GM18858 (cell line): ENCODE measurements around the gene CTIF.
"Not testable (repeated sequence)": the region's sequence is repeated elsewhere in the genome, so short reads cannot be mapped to it uniquely, and the experiment has no call there.

Experiments
- ATAC-seq: cut with Tn5 transposase; IDR thresholded peaks from one replicate; pipeline ENCODE4 v1.9.1; 2021; ENCODE audit not compliant: unreplicated experiment

The CTIF gene

DNA sequence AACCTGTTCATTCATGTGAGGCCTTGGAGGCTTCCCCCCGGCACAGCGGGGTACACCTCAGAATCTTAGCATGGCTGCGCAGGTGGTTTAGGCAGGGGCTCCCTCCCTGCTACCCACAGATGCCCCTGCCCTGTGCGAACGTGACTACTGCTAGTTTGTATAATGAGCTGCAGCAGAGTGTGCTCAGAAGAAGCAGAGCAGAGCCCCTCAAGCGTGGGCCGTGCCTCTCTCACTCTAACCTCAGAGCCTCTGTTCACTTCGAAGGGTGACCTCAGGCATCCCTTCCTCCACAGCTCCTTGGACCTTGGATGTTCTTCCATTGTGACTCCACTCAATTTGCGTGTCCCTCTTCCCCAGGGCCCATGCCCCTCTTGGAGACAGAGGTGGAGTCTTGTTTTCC, 161.6 kb downstream of the CTIF start:
- ATAC-seq: no peak

DNA sequence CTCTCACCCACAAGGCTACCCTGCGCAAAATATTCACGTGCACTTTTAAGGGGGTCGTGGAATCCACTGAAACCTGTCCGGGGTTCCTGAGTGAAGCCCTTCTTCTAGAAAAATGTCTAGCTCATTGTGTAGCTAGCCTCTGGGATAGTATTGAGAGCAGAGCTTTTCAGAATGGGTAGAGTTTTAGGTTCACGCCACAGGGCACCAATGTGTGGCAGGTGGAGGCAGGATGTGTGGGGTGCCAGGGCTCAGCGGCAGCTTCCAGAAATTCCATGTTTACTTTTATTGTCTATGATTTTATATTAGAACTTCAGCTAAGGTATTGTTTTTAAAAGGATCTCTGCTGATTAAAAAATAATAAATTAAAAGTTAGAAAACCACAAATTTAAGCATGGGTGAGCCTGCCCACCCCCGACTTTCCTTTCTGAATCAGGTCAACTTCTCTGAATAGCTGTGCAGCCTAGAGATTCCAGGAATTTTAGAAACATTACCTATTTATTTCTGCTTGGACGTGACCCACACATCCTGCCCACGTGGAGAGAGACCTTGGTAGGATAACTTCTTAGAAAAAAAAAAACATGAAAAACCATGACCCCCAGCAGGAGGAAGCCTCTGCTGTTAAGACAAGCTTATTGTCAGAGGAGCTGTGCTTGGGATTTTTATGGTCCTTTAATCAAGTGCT, 163.7 kb downstream of the CTIF start:
- ATAC-seq: no peak

DNA sequence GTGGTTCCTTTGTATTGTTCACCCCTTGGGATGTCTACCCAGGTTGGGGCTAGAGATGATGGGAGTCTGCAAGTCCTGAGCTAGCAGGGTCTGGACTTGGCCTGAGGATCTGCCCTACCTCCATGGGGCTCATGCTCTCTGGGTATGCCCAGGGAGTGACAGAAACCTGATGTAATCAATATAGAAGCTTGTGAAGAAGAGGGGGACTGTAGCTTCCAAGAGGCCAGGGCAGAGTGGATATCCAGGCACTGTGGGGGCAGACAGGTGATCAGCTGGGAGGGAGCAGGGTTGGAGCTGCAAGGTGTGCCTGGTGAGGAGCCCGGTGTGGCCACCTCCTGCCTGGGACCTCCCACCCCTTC, 164.2 kb downstream of the CTIF start:
- no peak for ATAC-seq

DNA sequence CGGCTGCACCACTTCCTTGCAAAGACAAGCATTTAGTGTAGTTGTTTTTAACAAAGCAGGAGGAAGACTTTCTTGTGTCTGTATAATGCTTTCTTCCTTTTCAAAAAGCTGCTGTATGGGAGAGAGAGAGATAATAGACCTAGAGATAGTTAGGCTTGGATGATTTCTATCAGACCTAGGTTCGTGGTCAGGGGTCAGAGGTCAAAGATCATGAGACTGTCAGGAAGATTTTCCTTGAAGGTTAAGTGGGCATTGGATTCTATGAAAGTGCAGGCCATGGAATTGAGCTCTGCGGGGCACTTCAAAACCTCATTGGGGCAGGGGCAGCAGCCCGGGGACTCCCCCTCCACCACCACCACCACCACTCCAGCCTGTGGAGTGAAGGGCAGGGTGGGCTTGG, 164.6 kb downstream of the CTIF start:
- ATAC-seq: no peak

DNA sequence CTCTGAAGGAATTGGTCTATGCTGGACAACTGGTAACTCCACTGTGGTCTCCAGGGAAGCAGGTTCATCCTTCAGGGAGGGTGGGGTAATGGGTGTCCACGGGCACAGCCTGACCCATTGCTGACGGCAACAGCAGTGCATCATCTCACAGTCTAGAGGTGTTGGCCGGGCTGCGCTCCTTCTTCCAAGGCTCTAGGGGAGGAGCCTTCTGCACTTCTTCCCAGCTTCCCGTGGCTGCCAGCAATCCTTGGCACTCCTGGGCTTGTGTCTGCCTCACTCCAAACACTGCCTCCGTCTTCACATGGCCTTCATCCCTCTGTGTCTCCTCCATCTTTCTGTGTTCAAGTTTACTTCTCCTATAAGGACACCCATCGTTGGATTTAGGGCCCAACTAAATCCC, 166.2 kb downstream of the CTIF start:
- ATAC-seq: no peak

DNA sequence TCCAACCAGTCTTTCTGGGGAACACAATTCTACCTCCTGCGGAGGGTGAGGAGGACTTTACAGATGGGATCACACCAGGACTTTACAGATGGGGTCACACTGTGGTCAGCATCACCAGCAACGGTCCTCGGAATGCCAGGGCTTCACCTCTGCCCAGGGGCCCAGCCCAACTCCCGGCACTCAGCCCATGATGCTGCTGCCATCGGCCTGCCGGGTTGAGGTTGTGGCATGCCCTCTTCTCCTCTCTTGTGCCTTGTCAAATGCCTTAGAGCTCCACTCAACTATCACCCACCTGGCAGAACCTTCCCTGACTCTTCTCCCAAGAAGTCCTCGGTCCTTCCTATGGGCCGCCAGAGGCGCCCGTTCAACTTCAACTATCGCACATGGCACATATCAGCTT, 166.7 kb downstream of the CTIF start:
- no peak for ATAC-seq

DNA sequence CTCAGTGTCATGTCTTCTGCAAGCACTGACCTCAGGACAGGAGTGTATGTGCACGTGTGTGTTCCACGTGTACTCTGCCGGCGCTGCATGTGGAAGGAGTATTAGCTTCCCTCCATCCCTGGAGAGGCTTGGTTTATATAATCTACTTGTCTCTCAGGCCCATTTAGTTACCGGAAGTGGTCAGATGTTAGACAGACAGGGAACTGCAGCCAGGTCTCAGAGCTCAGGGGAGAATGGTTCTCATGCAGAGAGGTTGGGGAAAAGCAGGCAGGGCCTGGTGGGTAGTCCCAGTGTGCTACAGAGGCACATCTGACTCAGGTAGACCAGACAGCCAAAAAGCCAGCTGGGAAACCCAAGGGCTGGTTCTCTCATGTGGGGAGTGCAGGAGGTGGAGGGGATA, 167.9 kb downstream of the CTIF start:
- no peak for ATAC-seq

DNA sequence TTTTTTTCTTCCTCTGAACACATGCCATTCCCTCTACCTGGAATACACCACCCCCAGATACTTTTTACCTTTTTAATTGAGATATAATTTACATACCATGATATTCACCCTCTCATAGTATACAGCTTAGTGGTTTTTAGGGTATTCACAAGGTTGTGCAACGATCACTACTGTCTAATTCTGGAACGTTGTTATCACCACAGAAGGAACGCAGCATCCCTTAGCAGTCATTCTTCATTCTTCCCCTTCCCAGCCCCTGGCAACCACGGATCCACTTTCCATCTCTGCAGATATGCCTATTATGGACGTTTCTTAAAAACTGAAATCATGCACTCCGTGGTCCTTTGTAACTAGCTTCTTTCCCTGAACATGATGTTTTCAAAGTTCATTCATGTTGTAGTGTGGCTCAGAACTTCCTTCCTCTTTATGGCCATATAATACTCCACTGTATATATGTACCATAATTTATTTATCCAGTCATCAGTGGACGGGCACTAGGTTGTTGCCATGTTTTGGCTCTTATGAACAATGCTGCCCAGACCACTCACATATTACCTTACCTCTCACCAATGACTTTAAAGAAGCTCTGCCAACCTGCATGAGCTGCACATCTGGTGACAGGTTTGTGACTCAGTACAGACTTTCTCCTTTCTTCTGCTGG, 168.9 kb downstream of the CTIF start:
- no peak for ATAC-seq

DNA sequence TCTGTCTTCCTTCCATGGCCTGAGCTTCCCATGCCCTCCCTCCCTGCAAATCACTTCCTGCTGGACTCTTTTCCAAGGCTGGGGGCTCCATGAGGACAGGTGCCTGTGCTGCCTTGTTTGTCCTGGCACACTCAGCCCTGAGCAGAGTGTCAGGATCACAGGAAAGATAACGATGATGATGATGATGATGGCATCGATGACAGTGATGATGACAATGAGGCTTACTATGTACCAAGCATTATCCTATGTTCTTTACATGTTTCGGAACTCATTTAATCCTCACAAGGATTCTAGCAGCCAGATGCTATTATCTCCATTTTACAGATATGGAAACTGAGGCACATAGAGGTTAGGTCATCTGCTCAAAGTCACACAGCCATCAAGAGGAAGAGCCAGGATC, 170.0 kb downstream of the CTIF start:
- ATAC-seq: no peak

DNA sequence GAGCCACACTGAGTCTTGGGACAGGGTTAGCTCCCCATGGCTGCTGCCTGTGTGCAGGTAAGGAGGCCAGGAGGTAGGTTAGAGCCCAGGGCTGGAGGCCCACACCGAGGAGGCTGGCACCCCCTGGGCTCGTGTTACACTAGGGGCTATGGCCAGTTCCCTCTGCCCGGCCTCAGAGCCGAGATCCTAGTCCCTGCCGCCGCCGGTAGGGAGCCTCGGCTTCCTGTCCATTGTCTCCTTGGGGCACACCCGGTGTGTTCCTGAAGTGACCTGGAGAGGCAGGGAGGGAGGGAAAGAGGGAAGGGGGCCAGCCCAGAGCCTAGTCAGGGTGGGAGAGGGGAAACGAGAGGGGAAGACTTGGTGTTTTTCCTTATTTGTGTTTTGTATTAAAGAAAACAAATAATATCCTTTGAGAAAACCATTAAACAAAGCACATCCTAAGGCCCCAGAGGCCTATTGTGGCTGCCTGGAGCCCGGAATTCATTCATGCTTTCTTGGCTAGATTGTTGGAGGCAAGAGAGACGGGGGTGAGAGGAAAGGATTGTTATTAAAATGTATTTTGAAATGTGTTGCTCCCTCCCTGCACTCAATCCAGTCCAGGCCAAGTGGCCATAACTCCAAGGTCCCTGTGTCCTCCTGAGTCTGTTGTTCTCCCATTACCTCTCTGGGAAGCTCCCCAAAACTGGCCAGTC, 170.7 kb downstream of the CTIF start:
- ATAC-seq: no peak

DNA sequence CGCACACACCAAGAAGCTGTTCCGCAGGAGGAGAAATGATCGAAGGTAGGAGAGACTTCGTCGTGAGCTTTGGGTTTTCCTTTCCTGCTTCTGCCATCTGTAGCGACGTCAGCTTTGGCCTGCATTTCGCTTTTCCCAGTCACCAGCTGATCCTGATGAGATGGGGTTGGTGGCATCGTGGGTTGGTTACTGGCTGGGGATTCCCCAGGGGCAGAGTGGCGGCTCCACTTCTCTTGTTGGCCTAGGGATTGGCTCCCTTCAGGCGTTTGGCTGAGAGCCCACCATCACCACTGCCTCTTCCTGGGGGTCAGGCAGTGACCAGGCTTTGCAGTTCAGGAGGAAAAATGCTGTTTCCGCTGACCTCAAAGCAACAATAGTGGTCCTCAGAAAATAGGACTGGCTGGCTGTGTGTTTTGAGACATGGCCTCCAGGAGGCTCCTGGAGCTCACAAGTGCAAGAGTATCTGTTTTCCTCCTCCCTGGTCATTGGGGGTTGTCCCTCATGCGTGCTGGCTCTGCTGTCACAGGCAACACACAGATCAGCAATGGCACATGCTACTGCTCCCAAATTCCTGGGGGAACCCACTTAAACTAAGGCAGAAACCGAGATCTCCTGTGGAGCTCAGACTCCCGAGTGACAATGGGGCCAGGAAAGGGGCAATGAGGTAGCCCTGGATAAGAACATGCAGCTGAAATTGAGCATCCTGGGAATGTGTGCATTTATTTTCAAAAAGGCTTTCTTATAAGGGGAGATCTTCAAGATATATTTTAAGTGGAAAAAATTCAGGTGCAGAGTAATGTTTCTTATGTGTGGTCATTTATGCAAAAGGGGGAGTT, 173.0 kb downstream of the CTIF start:
- ATAC-seq: no peak

DNA sequence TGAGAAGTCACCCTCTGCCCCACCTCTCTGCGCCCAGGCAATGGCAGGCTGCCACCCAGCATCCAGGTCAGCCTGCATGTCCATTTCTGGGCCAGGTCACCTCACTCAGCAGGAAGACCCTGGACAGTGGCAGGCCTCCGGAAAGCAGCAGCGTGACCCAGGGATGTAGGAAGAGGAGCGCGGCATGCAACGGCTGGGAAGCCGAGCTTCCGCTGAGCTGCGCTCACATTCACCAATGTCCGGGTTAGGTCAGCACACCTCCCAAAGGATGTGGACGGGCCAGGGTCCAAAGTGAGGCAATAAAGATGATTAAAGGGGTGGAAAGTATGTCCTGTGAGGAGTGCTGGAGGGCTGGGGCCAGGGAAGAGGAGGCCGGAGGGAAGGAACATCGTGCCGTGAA, 174.5 kb downstream of the CTIF start:
- ATAC-seq: no peak

DNA sequence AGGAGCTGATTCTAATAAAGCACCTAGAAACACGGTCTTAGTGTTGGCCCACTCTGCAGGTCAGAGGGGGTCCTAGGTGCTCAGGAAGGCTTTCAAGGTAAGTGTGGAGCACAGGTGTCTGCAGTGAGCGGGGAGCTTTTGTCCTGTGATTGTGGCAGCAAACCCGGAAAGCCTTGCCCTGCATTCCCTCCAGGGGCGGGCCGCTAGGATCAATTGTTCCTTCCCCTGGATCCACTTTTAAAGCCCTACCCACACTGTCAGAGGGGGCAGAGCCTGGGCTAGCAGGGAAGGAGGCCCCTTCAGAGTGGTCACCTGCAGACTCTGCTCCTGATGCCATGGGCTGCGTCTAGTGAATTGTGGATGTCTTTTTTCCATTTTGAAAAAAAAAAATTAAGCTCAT, 176.0 kb downstream of the CTIF start:
- no peak for ATAC-seq

DNA sequence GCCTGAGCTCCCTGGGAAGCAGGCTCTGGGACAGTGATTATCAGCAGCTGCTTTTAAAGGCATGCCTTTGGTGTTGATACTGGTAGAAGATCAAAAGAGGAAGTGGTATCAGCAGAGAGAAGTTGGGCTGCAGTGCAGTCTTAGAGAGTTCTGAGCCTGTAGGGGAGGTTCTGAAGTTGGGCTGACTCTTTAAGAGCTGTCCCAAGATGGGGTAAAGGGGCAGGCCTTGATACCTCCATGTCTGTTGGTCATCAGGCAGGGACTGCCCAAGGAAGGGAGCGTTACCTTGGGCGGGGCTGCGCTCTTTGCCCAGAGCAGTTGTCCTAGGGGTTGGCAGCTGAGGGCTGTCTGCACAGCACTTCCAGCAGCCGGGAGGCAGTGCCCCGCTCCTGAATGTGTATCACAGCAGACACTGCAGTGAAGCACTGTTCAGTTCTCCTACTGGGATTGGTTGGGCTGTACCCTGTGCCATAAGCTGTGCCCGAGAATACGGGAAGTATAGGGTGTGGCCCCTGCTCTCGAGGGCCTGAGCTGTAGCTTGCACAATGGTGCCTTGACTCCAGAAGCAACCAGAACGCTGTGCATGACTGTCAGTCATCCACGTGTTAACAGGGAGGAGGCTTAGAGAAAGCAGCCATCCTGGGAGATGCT, 177.0 kb downstream of the CTIF start:
- ATAC-seq: peak; percentile 74

DNA sequence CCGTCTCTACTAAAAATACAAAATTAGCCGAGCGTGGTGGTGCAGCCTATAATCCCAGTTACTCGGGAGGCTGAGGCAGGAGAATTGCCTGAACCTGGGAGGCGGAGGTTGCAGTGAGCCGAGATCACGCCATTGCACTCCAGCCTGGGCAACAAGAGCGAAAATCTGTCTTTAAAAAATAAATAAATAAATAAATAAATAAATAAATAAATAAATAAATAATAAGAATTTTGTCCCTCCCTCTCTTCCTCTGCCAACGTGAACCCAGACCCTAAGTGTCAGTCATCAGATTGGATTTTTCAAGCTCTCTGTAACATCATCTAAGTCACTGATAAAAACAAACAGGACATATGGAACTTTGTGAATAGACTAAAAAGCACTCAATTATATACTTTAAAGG, 178.4 kb downstream of the CTIF start:
- not testable (repeated sequence) for ATAC-seq

DNA sequence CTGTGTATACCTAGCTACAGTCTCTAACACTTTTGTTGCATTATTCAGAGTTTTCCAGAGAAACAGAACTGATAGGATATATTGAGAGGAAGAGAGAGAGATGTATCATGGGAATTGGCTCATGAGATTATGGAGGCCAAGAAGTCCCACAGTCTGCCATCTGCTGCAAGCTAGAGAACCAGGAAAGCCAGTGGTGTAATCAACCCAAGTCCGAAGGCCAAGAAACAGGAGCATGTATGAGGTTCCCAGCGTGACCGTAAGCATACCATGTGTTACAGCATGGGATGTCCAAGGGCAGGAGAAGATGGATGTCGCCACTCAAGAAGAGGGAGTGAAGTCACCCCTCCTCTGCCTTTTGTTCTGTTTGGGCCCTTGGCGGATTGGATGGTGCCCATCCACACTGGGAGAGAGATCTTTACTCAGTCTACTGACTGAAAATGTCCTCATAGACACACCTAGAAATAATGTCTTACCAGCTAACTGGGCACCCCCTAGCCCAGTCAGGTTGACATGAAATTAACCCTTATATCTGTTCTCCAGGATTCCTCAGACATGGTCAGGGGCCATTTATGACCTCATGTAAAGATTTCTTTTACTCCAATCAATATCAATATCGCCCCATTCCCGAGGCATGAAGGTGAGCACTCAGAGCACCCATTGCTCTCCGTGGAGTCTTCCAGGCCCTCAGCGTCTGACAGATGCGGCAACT, 179.6 kb downstream of the CTIF start:
- ATAC-seq: no peak

DNA sequence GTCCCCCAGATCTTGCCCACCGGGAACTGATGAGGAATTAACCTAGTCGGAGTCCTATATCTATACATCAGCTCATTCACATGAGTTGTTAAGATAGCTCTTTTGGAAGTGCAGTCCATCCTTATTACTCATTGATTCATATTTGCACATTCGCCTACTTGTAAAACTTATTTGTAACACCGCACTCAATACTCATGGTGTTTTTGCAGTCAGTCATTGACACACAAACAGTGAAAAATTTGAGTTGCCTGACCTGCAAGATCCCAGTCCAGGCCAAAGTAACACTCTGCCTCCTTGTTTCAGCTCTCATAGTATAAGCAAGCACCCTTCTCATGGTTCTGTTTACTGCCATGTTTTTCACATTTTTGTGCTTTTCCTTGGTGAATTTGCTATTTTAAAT, 180.6 kb downstream of the CTIF start:
- ATAC-seq: no peak

DNA sequence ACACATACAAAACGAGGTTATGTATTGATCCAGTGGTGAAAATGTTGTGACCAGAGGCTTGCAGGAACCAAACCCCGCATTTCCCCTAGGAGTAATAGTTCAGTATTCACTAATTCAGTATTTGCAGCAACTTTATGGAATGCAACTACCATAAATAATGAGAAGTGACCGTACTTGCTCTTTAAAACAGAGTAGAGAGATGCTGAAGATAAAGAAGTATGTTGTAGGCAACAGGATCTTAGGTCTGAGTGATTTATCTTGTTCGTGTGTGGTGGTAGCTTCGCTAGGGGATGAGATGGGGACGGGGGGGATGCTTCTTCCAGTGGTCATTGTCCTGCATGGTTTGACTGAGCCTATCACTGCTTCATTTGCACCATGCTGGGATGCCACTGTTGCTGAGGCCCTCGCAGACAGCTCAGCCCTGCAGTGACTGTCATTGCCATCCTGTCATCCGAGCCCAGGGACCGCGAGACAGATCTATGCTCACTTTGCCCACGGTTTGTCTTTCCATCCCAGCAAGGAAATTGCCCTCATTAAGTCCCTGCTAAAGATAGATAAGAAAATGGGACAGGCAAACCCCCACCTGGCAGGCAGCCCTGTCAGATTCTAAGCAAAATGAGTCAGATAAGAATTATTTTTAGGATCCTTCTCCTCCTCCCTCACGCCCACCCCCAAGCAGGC, 181.3 kb downstream of the CTIF start:
- ATAC-seq: no peak

DNA sequence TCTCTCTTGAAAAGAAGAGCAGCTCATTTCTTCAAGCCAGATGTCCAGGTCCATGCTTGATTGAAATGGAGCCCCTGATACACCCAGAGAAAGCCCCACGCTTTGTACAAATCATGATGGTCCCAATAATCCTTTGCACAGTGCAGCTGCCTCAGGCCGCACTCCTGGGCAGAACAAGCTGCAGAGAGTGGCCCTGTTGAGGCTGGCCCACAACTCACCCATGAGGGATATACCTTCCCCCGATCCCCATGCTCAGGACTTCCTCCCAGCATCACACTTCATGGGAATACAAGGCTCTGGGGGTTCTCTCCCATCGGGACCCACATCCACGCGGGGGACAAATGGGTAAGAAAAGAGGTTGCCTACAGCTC, 181.8 kb downstream of the CTIF start:
- ATAC-seq: no peak

DNA sequence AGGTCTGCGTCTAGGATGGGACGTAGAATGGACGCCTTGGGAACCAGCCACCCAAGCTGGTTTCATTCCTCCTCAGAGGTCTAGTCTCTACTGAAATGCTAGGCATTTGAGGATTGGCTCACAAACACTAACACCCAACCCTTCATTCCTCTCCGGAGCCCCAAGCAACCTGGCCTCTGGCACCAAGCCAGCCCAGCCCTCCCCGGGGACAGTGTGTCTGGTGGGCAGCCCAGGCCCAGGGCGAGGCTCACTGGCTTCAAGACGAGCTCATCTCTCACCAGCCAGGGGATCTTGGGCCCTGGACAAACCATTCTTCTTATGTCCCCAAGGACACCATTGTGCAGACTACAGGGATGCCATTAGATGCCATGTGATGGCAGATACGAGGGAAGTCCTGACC, 182.5 kb downstream of the CTIF start:
- ATAC-seq: no peak
